GM12878 (cell line): Measurements from ENCODE around the gene ABCA7. TPM values are rescaled to one million over a fixed set of nuclear protein-coding genes. Genes with fewer than 3 reads are reported as not detected.

ENCODE experiments used
- ATAC-seq: fragments of 200-7000 bp; cut with Tn5 transposase; 3 replicates; pipeline ENCODE4 v1.9.1; 2020; ENCODE audit warnings: mild to moderate bottlenecking, moderate library complexity
- BruUV-seq: library from RNA; stranded (reverse); fragments of 400-500 nt; replicated peaks from 2 replicates; lab custom pipeline; 2021; lab: Mats Ljungman, UMichigan
- CTCF ChIA-PET: fragments of 300-600 bp; sonication (Branson Sonifier 250); formaldehyde crosslinking; extraction: SDS; loops from one replicate; lab custom pipeline; 2021; ENCODE audit warnings: inconsistent platforms; lab: Yijun Ruan, JAX
- POLR2A ChIA-PET: fragments of 350-600 bp; formaldehyde crosslinking; extraction: SDS; loops from one replicate; lab custom pipeline; 2021; ENCODE audit warnings: inconsistent platforms; lab: Charles Lee
- RAD21 ChIA-PET: fragments of 300-600 bp; sonication (Branson Sonifier 250); formaldehyde crosslinking; loops from one replicate; lab custom pipeline; 2023; ENCODE audit warnings: antibody characterized with exemption; ENCODE audit not compliant: unreplicated experiment; lab: Charles Lee
- SMC1A ChIA-PET: fragments of 300-600 bp; sonication (Branson Sonifier 250); formaldehyde crosslinking; loops from one replicate; lab custom pipeline; 2023; ENCODE audit not compliant: unreplicated experiment, uncharacterized antibody; lab: Charles Lee
- DNase-seq: peaks from one replicate; pipeline ENCODE4 v3.0.0-alpha.2; 2011; ENCODE audit warnings: low read depth, low spot score
- FAIRE-seq: peaks from 3 replicates; lab custom pipeline; 2011; peaks lifted over from hg19 to GRCh38; lab: Jason Lieb, UNC
- H2AFZ ChIP-seq: 2 replicates; pipeline ENCODE4 v1.6.0; 2011; ENCODE audit warnings: low read depth, low read length, control low read depth; ENCODE audit not compliant: control insufficient read depth
- H3K27ac ChIP-seq: 2 replicates; pipeline ENCODE4 v1.5.1; 2011; ENCODE audit warnings: control low read depth; ENCODE audit not compliant: control insufficient read depth, insufficient read depth
- H3K27me3 ChIP-seq, 2 experiments: replicated peaks in 1 of 2; 2 replicates each; pipeline versions ENCODE4 v1.6.0 to v1.6.1; 2011; ENCODE audit warnings: low read length in 1 of 2; ENCODE audit not compliant: control insufficient read depth in 2 of 2, insufficient read depth in 2 of 2
- H3K36me3 ChIP-seq, 2 experiments: 2 replicates each; pipeline ENCODE4 v1.5.1; 2011; ENCODE audit warnings: low read length in 1 of 2; ENCODE audit not compliant: control insufficient read depth in 2 of 2, insufficient read depth in 2 of 2
- H3K4me1 ChIP-seq: 2 replicates; pipeline ENCODE4 v1.6.1; 2011; ENCODE audit warnings: mild to moderate bottlenecking, low read length, moderate library complexity, mixed read lengths; ENCODE audit not compliant: control insufficient read depth, insufficient read depth
- H3K4me2 ChIP-seq: 2 replicates; pipeline ENCODE4 v1.6.0; 2011; ENCODE audit warnings: control low read depth; ENCODE audit not compliant: control insufficient read depth, insufficient read depth
- H3K4me3 ChIP-seq: fragments of 200-600 bp; sonication (generic); 2 replicates; pipeline ENCODE4 v1.5.1; 2016
- H3K79me2 ChIP-seq: 2 replicates; pipeline ENCODE4 v1.6.0; 2011; ENCODE audit warnings: low read length; ENCODE audit not compliant: control insufficient read depth, insufficient read depth
- H3K9ac ChIP-seq: 2 replicates; pipeline ENCODE4 v1.8.0; 2011; ENCODE audit warnings: low read length, control low read depth, mixed read lengths; ENCODE audit not compliant: control insufficient read depth, insufficient read depth
- H3K9me3 ChIP-seq: replicated peaks from 3 replicates; pipeline ENCODE4 v1.5.1; 2011; ENCODE audit warnings: mild to moderate bottlenecking, low read length; ENCODE audit not compliant: control insufficient read depth, insufficient read depth
- H4K20me1 ChIP-seq: 2 replicates; pipeline ENCODE4 v1.6.0; 2011; ENCODE audit not compliant: control insufficient read depth, insufficient read depth
- ATF7 ChIP-seq: fragments of 450-650 bp; IDR thresholded peaks from 2 replicates; pipeline ENCODE4 v1.6.1; 2016; ENCODE audit warnings: low read depth, mild to moderate bottlenecking
- BCL11A ChIP-seq: IDR thresholded peaks from 2 replicates; pipeline ENCODE4 v1.6.1; 2011; ENCODE audit warnings: low read depth, low read length
- BRCA1 ChIP-seq: IDR thresholded peaks from 2 replicates; pipeline ENCODE4 v1.6.1; 2011; ENCODE audit warnings: low read depth, low read length, improper control_type of control experiment
- FOS ChIP-seq: IDR thresholded peaks from 3 replicates; pipeline ENCODE4 v1.6.1; 2011; ENCODE audit warnings: borderline replicate concordance; ENCODE audit not compliant: insufficient read length; ENCODE audit errors: extremely low read depth
- IRF4 ChIP-seq: IDR thresholded peaks from 2 replicates; pipeline ENCODE4 v1.6.1; 2011; ENCODE audit warnings: low read depth, low read length
- NFIC ChIP-seq: IDR thresholded peaks from 2 replicates; pipeline ENCODE4 v1.6.1; 2012; ENCODE audit warnings: low read depth, mild to moderate bottlenecking, inconsistent platforms, low read length, moderate library complexity
- POLR2A ChIP-seq: IDR thresholded peaks from 2 replicates; pipeline ENCODE4 v1.6.1; 2011; ENCODE audit warnings: low read depth, mild to moderate bottlenecking, low read length
- ZNF274 ChIP-seq: IDR thresholded peaks from one replicate; pipeline ENCODE4 v1.8.0; 2011; ENCODE audit not compliant: insufficient read length, insufficient read depth
- ZZZ3 ChIP-seq: IDR thresholded peaks from 2 replicates; pipeline ENCODE4 v1.6.1; 2011; ENCODE audit warnings: low read depth; ENCODE audit not compliant: control insufficient read depth, insufficient read length
- WGBS: methylation state at CpG from one replicate; pipeline ENCODE4 v1.1.6; 2016; ENCODE audit warnings: low lambda C conversion rate; ENCODE audit not compliant: insufficient replicate concordance, insufficient coverage; ENCODE audit errors: missing lambda C conversion rate; 5-methylcytosine and 5-hydroxymethylcytosine counted together
- in situ Hi-C: fragments of 300-500 bp; cut with MboI; formaldehyde crosslinking; loops from 9 replicates; pipeline ENCODE4 v1.14.3; 2018; ENCODE audit warnings: mixed read lengths
- intact Hi-C: fragments of 100-400 bp; cut with micrococcal nuclease; formaldehyde crosslinking; loops from one replicate; pipeline ENCODE4 v1.14.2; 2022; ENCODE audit not compliant: unreplicated experiment
- polyA plus RNA-seq, 11 experiments: library from polyadenylated mRNA; depleted of rRNA in 4 of 11; unstranded in 6 of 11; stranded (reverse) in 5 of 11; fragments of >200 nt; fragmentation: Nextera tagmentation in 4 of 11; fragmentation: Illumina TruSeq in 1 of 11; extraction: Ambion mirVana in 4 of 11; extraction: Trizol in 1 of 11; gene quantifications; 1 replicate in 1 of 11; 2 replicates in 10 of 11; pipeline versions ENCODE4 v1.2.1 to v1.2.3, GENCODE V29; 2011 to 2016; ENCODE audit warnings: inconsistent platforms in 2 of 11, missing spikeins in 2 of 11, low read depth in 1 of 11
- total RNA-seq, 4 experiments: library from RNA; depleted of rRNA in 3 of 4; stranded (reverse); fragments of >200 nt in 3 of 4; fragmentation: Illumina TruSeq in 1 of 4; extraction: Trizol in 1 of 4; gene quantifications; 2 replicates each; pipeline versions ENCODE4 v1.2.1 to v1.2.3, GENCODE V29; 2013 to 2021
- TF ChIP-seq, protein P1 (sequence below): fragments of 450-650 bp; IDR thresholded peaks from 2 replicates; pipeline ENCODE4 v1.6.1; 2016; ENCODE audit warnings: mild to moderate bottlenecking
- TF ChIP-seq, protein P2 (sequence below): IDR thresholded peaks from 2 replicates; pipeline ENCODE4 v1.6.1; 2011; ENCODE audit warnings: borderline replicate concordance, low read depth, mild to moderate bottlenecking, moderate library complexity, low read length; ENCODE audit not compliant: insufficient read depth, poor library complexity, severe bottlenecking
- TF ChIP-seq, protein P3 (sequence below): fragments of 450-650 bp; IDR thresholded peaks from 2 replicates; pipeline ENCODE4 v1.6.1; 2018; ENCODE audit warnings: borderline replicate concordance, mild to moderate bottlenecking; ENCODE audit not compliant: partially characterized antibody

ABCA7 gene
- total and polyA plus RNA-seq, 10 of the 15 experiments (the other 5 are each of a cell fraction or from before 2014, with no cell fraction given): 1.0 to 49.5 (median 14.8) TPM

DNA sequence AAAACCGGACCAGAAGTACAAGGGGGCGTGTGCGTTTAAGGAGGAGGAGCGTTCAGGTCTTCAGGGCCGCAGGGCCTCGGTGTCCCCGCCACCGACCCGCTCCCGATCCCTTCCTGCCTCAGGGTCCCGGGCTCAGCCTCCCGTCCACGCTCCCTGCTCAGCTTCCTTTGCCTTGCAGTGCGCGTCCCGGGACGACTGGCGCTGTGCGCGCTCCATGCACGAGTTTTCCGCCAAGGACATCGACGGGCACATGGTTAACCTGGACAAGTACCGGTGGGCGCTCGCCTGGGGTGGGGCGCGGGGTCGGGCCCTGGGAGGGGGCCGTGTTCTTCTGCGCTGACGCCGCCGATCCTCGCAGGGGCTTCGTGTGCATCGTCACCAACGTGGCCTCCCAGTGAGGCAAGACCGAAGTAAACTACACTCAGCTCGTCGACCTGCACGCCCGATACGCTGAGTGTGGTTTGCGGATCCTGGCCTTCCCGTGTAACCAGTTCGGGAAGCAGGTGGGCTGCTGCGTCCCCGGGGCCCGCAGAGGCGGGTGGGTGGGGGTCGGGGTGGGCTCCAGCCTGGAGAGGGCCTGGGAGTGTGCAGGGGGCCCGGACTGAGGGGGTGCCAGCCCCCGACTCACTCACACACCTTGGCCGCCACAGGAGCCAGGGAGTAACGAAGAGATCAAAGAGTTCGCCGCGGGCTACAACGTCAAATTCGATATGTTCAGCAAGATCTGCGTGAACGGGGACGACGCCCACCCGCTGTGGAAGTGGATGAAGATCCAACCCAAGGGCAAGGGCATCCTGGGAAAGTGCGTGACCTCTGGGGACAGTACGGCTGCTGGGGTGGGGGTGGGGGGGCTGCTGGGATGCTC is 65.3 kb downstream of the ABCA7 start:
- DNase-seq (no peak), FAIRE-seq (no peak), ATAC-seq (no peak)
- Histone ChIP-seq H4K20me1 (no peaks in the 10 kb centered on the region; the same call in 1 of the 2 replicates), H3K9ac (peak overlapping the region; percentile 74), H3K9me3 (no peaks in the 10 kb centered on the region; the same call in 2 of the 3 replicates), H3K27me3 (no peaks in the 10 kb centered on the region), H3K4me1 (peaks cover 26% of the 10 kb centered on the region), H3K79me2 (peaks cover 9% of the 10 kb centered on the region), H3K27ac (peak overlapping the region; percentile 87), H3K4me2 (peak overlapping the region; percentile 75), H3K36me3 (peaks cover 0 to 13% of the 10 kb centered on the region in 2 experiments; a peak in 2 of 4 replicates), H3K4me3 (peak overlapping the region; percentile 91), H2AFZ (no peak overlapping the region)
- ChIA-PET CTCF (no interaction called here), RAD21 (interaction anchor here (0.9 to 1.8 kb wide), 2 partner anchors 38 to 41 kb away, joined by 5 to 6 read pairs; partner anchors contain the start of gene ARHGAP45), SMC1A (interaction anchor here (1.2 kb wide), 1 partner anchor 181 kb away, joined by 3 read pairs; no protein-coding TSS in a partner anchor), POLR2A (interaction anchor here (3.2 to 3.3 kb wide), 2 partner anchors 12 to 30 kb away, joined by 24 to 25 read pairs; no protein-coding TSS in a partner anchor)
- TF ChIP-seq ZNF274: no peak
- TF ChIP-seq FOS: no peak
- no peak for TF ChIP-seq IRF4
- TF ChIP-seq, protein P1, sequence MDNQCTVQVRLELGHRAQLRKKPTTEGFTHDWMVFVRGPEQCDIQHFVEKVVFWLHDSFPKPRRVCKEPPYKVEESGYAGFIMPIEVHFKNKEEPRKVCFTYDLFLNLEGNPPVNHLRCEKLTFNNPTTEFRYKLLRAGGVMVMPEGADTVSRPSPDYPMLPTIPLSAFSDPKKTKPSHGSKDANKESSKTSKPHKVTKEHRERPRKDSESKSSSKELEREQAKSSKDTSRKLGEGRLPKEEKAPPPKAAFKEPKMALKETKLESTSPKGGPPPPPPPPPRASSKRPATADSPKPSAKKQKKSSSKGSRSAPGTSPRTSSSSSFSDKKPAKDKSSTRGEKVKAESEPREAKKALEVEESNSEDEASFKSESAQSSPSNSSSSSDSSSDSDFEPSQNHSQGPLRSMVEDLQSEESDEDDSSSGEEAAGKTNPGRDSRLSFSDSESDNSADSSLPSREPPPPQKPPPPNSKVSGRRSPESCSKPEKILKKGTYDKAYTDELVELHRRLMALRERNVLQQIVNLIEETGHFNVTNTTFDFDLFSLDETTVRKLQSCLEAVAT: peak; percentile 63; the same call in 1 of the 2 replicates
- no peak for TF ChIP-seq BCL11A
- TF ChIP-seq ZZZ3: no peak
- TF ChIP-seq, protein P2, sequence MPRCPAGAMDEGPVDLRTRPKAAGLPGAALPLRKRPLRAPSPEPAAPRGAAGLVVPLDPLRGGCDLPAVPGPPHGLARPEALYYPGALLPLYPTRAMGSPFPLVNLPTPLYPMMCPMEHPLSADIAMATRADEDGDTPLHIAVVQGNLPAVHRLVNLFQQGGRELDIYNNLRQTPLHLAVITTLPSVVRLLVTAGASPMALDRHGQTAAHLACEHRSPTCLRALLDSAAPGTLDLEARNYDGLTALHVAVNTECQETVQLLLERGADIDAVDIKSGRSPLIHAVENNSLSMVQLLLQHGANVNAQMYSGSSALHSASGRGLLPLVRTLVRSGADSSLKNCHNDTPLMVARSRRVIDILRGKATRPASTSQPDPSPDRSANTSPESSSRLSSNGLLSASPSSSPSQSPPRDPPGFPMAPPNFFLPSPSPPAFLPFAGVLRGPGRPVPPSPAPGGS: no peak
- TF ChIP-seq ATF7: no peak
- TF ChIP-seq, protein P3, sequence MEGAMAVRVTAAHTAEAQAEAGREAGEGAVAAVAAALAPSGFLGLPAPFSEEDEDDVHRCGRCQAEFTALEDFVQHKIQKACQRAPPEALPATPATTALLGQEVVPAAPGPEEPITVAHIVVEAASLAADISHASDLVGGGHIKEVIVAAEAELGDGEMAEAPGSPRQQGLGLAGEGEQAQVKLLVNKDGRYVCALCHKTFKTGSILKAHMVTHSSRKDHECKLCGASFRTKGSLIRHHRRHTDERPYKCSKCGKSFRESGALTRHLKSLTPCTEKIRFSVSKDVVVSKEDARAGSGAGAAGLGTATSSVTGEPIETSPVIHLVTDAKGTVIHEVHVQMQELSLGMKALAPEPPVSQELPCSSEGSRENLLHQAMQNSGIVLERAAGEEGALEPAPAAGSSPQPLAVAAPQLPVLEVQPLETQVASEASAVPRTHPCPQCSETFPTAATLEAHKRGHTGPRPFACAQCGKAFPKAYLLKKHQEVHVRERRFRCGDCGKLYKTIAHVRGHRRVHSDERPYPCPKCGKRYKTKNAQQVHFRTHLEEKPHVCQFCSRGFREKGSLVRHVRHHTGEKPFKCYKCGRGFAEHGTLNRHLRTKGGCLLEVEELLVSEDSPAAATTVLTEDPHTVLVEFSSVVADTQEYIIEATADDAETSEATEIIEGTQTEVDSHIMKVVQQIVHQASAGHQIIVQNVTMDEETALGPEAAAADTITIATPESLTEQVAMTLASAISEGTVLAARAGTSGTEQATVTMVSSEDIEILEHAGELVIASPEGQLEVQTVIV: no peak
- TF ChIP-seq NFIC: no peak
- TF ChIP-seq POLR2A: peak; percentile 8; the same call in 1 of the 2 replicates
- no peak for TF ChIP-seq BRCA1
- WGBS: 31% methylated on average over 62 of the region's 69 CpGs
- intact Hi-C loops (no loop called here), in situ Hi-C loops (loop anchor here (5.0 kb wide), 1 partner anchor 97 kb away; no protein-coding TSS in a partner anchor)
- BruUV-seq: TSS peak; percentile 78
